ENCODE measurements around the gene PPP2R3A.

DNA sequence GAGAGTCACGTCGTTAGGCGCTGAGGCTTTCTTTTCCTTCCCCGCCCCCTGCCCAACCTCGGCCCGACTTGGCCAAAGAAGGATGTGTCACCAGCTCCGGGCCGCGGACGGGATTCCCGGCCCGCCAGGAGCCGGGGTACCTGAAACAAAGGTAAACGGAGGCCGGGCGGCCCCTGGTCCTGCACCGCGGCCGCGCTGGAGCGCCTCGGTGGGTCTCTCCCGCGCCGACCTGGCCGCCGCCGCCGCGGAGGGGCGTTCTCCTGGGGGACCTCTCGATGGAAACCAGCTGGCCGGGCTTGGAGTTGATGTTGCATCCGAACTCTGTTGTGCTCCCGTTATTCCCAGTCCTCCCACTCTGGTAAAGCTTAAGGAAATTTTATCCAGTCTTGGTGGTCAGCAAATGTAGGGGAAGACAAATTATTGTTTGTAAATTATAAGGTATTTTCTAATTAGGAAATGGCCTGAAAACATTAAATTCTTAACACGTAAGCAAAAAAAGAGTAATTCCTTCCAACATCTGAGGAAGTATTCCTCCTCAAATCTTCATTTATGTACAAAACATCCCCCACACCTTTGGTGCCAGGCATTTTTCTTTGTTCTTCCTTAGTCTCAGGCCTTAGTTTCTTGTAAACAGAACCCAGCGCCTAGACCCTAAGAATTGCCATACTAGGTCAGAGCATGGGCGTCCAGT, 888 bp downstream of the PPP2R3A start:
- TF ChIP-seq GATA3 (IDR thresholded peaks at IDR 0.05; ENCODE audit: low read depth, low read length) (no peak), GATA2 (IDR thresholded peaks at IDR 0.05; ENCODE audit: low read depth, low read length) (no peak)
